Measurements from ENCODE around the gene CD82.

Gene CD82

GRCh38 chr11:44617671-44618461 is 52.4 kb downstream of the CD82 start:
- H3K9me3 ChIP-seq (ENCODE audit: insufficient read depth, low read length): no peaks in the 10 kb centered on the region
- no peak overlapping the region for H2AFZ ChIP-seq (ENCODE audit: low read depth, low read length)
- H3K4me3 ChIP-seq (ENCODE audit: low read length): no peak overlapping the region
- H3K9ac ChIP-seq (ENCODE audit: low read length): no peak overlapping the region
- peaks cover 53% of the 10 kb centered on the region for H3K36me3 ChIP-seq (replicated peaks; ENCODE audit: low read depth, low read length)
- H4K20me1 ChIP-seq (ENCODE audit: insufficient read depth, low read length): no peaks in the 10 kb centered on the region
- peaks cover 41% of the 10 kb centered on the region for H3K4me1 ChIP-seq (ENCODE audit: low read length)
- no peak overlapping the region for H3K4me2 ChIP-seq (ENCODE audit: low read length)
- H3K27me3 ChIP-seq (ENCODE audit: low read depth, low read length): no peaks in the 10 kb centered on the region
- 0 out of 2 replicates have a peak, but pooled peaks cover 5% of the 10 kb centered on the region for H3K79me2 ChIP-seq (ENCODE audit: low read length)
- TF ChIP-seq EZH2phosphoT487 (IDR thresholded peaks at IDR 0.05; ENCODE audit: low read depth) (no peak), CTCF (IDR thresholded peaks at IDR 0.05; ENCODE audit: low read depth, low read length) (no peak)
- H3K27ac ChIP-seq (ENCODE audit: low read length): no peak overlapping the region

- H3K4me2 ChIP-seq (ENCODE audit: low read length): no peak overlapping the region
- H4K20me1 ChIP-seq (ENCODE audit: insufficient read depth, low read length): no peaks in the 10 kb centered on the region
- peaks cover 38% of the 10 kb centered on the region for H3K4me1 ChIP-seq (ENCODE audit: low read length)
- H3K9me3 ChIP-seq (ENCODE audit: insufficient read depth, low read length): no peaks in the 10 kb centered on the region
- no peak overlapping the region for H3K9ac ChIP-seq (ENCODE audit: low read length)
- no peak overlapping the region for H3K27ac ChIP-seq (ENCODE audit: low read length)
- 0 out of 2 replicates have a peak, but pooled peaks cover 5% of the 10 kb centered on the region for H3K79me2 ChIP-seq (ENCODE audit: low read length)
- no peak overlapping the region for H2AFZ ChIP-seq (ENCODE audit: low read depth, low read length)
- H3K36me3 ChIP-seq (replicated peaks; ENCODE audit: low read depth, low read length): peaks cover 53% of the 10 kb centered on the region
- TF ChIP-seq CTCF (IDR thresholded peaks at IDR 0.05; ENCODE audit: low read depth, low read length) (no peak), EZH2phosphoT487 (IDR thresholded peaks at IDR 0.05; ENCODE audit: low read depth) (no peak)
- H3K4me3 ChIP-seq (ENCODE audit: low read length): no peak overlapping the region
- no peaks in the 10 kb centered on the region for H3K27me3 ChIP-seq (ENCODE audit: low read depth, low read length)
These were observed 53.3 kb downstream of the CD82 start for GRCh38 chr11:44618561-44619425.

- Histone ChIP-seq H3K9me3 (ENCODE audit: insufficient read depth, low read length) (no peaks in the 10 kb centered on the region), H3K4me2 (ENCODE audit: low read length) (no peak overlapping the region), H3K27ac (ENCODE audit: low read length) (no peak overlapping the region), H3K79me2 (ENCODE audit: low read length) (no peaks in the 10 kb centered on the region), H3K36me3 (replicated peaks; ENCODE audit: low read depth, low read length) (peaks cover 39% of the 10 kb centered on the region), H2AFZ (ENCODE audit: low read depth, low read length) (no peak overlapping the region), H3K4me1 (ENCODE audit: low read length) (peaks cover 23% of the 10 kb centered on the region), H3K4me3 (ENCODE audit: low read length) (no peak overlapping the region), H4K20me1 (ENCODE audit: insufficient read depth, low read length) (no peaks in the 10 kb centered on the region), H3K27me3 (ENCODE audit: low read depth, low read length) (no peaks in the 10 kb centered on the region), H3K9ac (ENCODE audit: low read length) (no peak overlapping the region)
- TF ChIP-seq EZH2phosphoT487 (IDR thresholded peaks at IDR 0.05; ENCODE audit: low read depth) (no peak), CTCF (IDR thresholded peaks at IDR 0.05; ENCODE audit: low read depth, low read length) (no peak)
These were observed 54.9 kb downstream of the CD82 start for GRCh38 chr11:44620328-44620725.

GRCh38 chr11:44621140-44621681 is 55.7 kb downstream of the CD82 start:
- Histone ChIP-seq H3K79me2 (ENCODE audit: low read length) (no peaks in the 10 kb centered on the region), H3K9ac (ENCODE audit: low read length) (no peak overlapping the region), H3K4me3 (ENCODE audit: low read length) (no peak overlapping the region), H3K36me3 (replicated peaks; ENCODE audit: low read depth, low read length) (peaks cover 31% of the 10 kb centered on the region), H3K27me3 (ENCODE audit: low read depth, low read length) (no peaks in the 10 kb centered on the region), H4K20me1 (ENCODE audit: insufficient read depth, low read length) (no peaks in the 10 kb centered on the region), H3K9me3 (ENCODE audit: insufficient read depth, low read length) (0 out of 2 replicates have a peak, but pooled peaks cover 1% of the 10 kb centered on the region), H3K4me1 (ENCODE audit: low read length) (peaks cover 14% of the 10 kb centered on the region), H2AFZ (ENCODE audit: low read depth, low read length) (no peak overlapping the region), H3K4me2 (ENCODE audit: low read length) (no peak overlapping the region), H3K27ac (ENCODE audit: low read length) (no peak overlapping the region)
- TF ChIP-seq CTCF (IDR thresholded peaks at IDR 0.05; ENCODE audit: low read depth, low read length): peak; percentile 78
- TF ChIP-seq EZH2phosphoT487 (IDR thresholded peaks at IDR 0.05; ENCODE audit: low read depth): no peak

All from OCI-LY3 (cell line).